ENCODE data around the gene PTPRJ. TPM values are rescaled to one million over a fixed set of nuclear protein-coding genes. Genes with fewer than 3 reads are reported as not detected.
"Not testable (repeated sequence)": the region's sequence is repeated elsewhere in the genome, so short reads cannot be mapped to it uniquely, and the experiment has no call there.

Gene PTPRJ
- total RNA-seq, 1 experiment from 2014 or later = 1.4 TPM

DNA sequence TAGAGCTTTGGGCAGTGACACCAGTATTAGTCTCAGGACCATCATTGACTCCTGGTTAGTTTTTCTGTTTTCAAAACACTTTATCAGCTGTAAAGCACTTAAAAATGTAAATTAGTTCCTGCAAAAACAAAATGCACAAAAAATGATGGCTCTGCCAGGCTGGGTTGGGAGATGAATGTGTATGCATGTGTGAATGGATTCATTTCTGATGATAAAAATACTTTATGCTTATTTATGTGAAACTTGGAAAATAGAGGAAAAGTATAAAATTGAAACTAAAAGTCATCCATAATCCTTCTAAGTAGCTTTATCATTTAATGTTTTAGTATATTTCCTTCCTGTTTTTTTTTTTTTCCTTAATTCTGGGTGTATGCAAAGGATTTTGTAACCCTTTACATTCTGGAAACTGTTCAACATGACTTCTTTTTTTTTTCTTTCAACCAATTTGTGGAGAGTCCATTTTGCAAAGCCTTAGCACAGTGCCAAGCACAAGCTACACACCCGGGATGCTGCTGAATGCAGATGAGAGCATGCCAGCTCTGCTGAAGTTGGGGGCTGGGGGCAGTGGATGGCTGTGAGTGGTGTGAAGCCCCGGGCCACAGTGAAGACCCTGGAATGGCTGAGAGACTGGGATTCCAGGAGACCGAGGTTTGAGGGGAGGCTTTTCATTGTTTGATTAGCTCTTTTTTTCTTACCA is 37.6 kb downstream of the PTPRJ start:
- DNase-seq (ENCODE audit: low read depth) = no peak

DNA sequence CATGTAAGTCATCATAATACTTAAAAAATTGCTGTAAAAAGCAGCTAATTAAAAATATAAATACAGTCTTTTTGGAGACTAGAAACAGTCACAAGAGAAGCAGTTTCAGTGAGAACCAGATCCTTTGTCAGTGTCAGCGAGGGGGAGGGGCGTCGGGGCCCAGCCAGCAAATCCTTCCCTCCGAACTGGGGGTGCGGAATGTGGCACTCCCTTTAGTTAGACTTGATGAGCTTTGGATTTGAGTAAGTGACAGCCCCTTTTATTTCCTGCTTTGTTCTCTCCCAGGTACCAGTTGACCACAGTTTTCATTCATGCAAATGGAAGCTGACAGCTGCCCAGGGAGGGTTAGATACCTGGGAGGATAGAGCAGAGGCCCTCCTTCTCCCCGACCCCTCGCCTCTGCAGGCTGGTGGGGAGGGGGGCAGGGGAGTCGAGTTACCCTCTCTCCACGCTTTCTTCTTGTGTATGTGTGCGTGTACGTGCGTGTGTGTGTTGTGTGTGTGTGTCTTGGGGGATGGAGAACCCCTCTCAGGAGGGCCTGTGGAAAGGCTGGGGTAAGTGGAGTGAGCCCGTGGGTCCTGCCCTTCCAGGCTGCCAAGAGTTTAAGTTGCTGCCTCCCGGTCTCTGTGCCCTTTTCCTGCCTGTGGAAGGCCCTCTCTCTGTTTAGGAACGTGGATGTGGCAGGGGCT is 38.3 kb downstream of the PTPRJ start:
- no peak for DNase-seq (ENCODE audit: low read depth)

DNA sequence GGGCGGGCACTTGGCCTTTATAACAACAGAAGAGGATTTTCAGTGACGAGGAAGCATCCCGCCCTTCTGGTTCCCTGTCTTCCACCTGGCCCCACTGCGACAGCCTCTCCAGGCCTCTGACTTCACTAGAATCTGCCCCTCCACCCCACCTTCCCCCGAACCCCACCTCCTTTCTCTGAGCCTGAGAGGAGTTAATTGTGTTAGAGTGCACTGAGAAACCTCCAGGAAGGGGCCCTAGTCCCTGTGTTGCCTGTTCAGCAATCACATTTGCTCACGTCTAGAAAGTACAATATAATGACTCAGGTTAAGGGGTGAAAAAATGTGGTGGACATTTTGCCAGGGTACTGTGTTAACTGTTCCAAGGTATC is 38.8 kb downstream of the PTPRJ start:
- no peak for DNase-seq (ENCODE audit: low read depth)

DNA sequence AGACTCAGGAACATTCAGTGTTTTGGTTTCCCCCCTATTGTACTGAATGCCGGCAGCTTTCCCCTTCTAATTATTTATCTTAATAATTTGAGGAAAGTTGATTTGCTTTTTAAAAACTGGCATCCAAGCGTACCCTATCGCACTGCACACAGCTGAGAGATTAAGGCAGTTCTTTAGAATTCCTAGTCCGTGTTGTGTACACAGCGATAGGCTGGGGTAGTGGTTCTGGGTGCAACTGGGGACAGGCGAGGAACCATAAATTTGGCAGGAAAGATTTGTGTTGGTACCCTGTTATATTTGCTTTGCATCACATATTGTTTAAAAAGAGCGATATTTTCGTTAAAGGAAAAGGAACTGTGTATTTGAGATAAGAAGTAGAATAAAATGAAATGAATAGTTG is 39.2 kb downstream of the PTPRJ start:
- DNase-seq (ENCODE audit: low read depth) = no peak

DNA sequence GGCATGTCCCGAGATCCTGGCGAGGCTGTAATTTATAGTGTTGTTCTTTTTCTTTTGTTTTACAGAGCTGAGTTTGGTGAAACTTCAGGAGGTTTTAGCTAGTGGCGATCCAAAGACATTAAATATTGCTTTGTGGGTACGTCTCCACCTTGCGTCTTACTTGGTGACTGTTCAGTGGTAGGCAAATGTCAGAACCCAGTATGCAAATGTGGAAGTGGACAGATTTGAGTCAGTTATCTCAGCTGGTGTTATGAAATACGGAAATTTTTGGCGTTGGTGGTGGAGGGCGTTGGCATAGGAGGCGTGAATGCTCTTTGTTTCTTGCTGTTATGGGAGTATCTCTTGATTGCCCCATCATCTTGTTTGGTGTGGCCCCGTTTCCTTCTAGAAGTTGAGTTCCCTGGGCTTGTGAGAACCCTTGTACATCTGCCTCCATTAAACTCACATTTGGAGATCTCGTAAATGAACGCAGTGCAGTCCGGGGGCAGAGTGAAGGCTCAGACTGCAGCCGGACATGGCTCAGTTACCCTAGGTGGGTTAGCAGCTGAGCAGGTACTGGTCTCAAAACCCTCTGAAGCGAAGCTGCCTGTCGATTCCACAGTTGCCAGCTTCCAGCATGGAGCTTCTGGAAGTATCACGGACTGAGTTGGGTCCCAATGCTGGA is 39.9 kb downstream of the PTPRJ start:
- no peak for DNase-seq (ENCODE audit: low read depth)

DNA sequence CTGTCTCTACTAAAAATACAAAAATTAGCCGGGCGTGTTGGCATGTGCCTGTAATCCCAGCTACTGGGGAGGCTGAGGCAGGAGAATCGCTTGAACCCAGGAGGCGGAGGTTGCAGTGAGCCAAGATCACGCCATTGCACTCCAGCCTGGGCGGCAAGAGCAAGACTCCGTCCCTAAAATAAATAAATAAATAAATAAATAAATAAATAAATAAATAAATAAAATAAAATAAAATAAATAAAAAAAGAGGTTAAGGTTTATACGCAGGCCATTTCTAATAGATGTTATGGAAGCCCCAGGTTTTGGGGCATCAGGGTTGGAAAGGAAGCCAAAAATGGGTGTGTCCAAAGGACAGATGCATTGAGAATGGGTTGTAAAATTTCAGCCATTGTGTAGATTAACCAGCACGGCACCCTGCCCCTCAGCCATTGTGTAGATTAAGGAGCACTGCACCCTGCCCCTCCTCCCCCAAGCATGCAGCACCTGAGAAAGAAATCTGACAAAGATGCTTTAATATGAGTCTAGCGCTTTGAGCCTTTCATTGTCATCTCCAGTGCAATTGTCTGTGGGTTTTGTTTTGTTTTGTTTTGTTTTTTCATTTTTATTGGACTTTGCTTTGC is 41.0 kb downstream of the PTPRJ start:
- DNase-seq (ENCODE audit: low read depth) = not testable (repeated sequence)

DNA sequence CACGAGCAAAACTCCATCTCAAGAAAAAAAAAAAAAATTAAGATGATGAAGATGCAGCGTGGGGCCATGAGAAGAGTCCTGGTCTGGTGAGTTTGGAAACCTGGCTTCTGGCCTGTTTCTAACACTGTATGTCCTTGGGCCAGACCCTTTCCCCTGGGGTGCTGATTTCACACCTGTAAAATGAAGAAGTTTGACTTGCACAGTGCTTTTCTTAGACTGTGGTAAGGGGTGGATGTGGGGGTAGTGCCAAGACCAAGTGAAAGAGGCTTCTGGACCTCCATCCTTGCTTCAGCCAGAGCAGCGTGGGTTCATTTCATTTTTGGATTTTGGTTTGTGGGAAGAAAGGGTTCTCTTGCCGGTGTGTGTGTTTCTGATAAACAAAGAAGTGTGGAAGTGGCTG is 42.1 kb downstream of the PTPRJ start:
- DNase-seq (ENCODE audit: low read depth) = no peak

DNA sequence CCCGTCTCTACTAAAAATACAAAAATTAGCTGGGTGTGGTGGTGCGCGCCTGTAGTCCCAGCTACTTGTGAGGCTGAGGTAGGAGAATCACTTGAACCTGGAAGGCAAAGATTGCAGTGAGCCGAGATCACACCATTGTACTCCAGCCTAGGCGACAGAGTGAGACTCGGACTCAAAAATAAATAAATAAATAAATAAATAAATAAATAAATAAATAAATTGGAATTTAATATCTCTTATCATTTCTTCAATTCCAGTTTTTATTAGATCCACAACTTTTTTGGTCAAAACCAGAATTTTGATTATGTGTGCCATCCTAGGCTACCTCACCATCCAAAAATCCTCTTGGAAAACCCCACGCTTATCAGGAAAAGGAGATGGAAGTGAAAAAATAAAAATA is 43.2 kb downstream of the PTPRJ start:
- not testable (repeated sequence) for DNase-seq (ENCODE audit: low read depth)

DNA sequence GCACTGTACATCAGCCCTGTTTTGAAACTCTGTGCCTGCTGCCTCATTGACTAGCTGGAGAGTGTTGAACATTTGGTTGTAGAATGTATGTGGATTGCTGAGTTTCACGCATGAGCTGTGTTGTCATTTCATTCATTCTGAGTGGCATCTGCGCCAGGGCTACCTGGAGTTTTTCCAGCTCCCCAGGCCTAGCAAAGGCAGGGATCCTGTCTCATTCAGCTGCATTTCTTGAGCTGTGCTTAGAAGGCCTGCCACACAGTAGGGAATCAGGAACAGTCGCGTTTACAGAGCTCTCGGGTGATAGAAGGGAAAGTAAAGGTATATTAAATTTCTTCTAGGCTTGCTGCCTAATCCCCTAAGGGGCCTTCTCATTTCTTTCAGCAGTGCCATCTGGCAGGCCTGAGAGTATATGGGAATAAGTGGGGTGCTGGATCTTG is 44.3 kb downstream of the PTPRJ start:
- DNase-seq (ENCODE audit: low read depth) = no peak

DNA sequence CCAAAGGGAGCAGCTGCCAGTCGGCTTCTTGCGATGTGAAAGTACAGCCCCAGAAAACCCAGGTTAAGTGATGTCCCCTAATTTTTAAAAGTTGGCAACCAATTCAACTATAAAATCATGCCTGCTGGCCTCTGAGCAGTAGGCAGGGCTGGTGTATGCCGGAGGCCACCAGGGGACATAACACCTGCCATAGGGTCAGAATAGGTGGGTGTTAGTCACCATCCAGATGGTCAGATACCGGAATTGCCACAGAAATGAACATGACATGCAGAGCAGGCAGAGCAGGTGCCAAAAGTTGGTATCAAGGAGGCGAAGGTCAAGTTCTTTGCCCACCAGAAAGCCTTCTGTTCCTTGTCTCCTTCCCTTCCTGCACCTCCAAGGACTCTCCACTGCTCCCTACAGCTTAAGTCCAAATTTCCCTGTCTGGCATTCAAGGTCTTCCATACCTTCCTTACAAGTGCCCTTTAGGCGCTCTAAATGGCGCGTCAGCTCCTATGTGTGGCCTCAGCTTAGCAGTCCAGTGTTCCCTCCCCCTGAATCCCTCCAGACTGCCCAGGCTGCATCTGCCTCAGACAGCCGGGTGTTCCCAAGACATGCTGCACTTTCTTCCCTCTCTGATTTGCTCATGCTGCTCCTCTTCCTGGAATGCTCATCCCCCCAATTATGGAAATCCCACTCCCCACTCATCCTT is 45.1 kb downstream of the PTPRJ start:
- DNase-seq (ENCODE audit: low read depth) = no peak

DNA sequence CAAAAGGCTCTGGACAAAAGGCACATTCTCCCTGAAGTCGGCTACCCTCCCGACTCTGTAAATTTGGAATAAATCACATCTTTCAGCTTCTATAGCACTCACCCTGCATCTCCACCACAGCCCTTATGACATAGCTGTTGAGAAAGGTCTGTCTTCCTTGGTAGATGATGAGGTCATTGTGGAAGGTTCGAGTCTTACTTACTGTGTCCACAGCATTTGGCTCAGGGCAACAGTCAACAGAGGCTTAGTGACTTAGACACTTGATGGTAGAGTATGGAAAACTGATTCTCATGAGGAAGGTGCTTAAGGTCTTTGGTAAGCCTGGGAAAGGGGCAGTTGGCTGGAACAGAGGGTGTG is 45.6 kb downstream of the PTPRJ start:
- no peak for DNase-seq (ENCODE audit: low read depth)

DNA sequence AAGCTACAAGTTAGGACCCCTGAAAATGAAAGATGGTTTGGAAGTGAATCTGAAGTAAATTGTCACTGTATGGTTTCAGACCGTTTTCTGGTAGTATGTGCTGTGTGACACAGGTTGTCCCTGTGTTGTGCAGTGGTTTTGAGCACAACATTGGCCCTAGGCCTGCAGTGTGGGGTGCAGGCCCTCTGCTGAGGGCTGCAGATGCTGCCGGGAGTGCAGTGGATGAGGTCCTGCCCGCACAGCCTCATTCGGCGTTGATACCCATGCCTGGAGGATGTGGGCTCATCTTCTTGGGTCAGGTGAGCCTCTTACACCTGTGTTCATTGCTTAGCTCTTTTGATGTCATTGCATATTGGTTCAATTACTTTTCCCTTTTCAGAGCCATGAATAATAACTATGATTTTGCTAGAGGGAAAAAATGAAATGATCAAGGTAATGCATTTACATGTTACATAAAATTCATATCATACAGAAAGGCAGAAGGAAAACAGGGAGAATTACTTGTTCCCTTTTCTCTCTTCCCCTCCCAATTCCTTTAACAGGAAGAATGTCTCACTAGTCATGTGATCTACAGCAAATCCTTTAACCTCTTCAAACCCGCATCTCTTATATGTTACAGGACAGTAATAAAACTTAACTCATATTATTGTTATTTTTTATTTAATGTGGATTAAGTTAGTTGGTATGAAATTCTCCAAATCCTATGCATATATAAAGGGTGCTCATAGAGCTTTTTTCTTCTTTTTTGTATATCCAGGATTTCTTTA is 48.7 kb downstream of the PTPRJ start:
- no peak for DNase-seq (ENCODE audit: low read depth)

DNA sequence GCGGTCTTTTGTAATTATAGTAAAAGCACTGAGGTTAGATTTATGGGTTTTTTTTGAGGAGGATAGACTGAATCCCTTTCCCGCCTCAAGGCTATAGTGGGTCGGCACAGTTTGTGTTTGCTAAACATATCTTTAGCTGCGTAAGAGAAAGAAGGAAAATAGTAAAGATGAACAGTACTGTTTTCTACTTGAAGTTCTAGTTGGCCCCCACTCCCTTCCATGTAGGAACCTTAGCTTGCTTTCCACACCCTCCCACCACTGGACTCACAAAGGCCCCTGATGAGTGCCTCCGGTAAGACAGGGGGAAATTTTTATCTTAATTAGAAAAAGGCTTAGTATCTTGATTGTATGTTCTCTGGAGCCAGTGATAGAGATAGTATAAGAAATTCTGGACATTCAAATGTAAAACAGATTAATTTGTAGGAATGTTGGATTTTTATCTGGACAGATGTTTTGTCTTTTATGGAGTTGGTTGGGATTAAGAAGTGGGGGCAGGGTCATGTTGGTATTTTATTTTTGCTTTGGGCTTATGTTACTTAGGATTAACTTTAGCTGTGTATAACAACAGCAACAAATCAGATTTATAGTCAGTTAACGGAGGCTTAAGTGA is 49.4 kb downstream of the PTPRJ start:
- DNase-seq (ENCODE audit: low read depth) = no peak

DNA sequence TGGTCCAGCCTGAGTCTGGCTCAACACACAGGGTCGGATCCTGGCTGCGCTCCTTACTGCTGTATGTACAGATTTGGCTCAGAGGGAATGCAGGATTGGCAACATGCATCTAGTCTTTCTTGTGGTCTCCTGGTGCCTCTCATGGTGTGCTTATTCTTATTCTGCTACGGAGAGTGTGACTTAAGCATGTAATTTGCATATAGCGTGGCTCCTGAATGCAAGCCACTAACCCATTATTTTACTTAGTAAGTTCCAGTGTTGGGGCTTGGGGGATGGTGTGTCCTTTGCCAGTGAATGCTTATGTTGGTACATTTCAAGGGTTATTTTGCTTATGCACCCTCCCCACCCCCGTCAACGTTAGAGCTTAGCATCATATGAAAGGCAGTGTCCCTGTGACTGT is 51.2 kb downstream of the PTPRJ start:
- no peak for DNase-seq (ENCODE audit: low read depth)

DNA sequence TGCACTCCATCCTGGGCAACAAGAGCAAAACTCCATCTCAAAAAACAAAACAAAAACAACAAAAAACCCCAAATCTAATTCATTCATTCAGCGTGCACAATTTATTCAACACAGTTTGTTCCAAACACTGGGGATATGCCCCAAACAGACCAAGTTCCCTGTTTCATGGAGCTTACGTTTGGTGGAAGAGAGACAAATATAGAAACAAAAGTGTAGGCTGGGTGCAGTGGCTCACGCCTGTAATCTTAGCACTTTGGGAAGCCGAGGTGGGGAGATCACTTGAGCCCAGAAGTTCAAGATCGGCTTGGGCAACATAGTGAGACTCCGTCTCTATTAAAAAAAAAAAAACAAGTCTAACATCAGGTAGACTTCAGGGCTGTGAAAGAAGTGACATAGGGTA is 52.4 kb downstream of the PTPRJ start:
- DNase-seq (ENCODE audit: low read depth) = no peak

DNA sequence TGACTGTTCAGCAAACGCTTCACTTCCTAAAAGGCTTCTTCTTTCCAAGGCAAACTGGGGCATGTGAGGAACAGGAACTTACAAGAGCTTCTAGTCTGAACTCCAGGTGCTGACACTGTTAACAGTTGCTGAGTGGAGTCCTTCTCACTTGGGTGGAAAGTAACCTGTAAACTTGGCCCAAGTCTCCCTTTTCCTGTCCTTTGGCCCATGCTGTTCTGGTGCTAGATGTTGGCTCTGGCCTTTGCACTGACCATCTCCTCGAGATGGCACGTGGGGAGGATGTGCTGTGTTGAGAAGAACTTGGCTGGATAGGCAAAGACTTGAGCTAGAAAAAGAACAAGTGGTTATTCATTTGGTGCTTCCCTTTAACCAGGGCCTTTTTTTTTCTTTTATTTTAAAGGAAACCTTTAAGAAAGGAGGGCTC is 53.6 kb downstream of the PTPRJ start:
- DNase-seq (ENCODE audit: low read depth) = no peak

DNA sequence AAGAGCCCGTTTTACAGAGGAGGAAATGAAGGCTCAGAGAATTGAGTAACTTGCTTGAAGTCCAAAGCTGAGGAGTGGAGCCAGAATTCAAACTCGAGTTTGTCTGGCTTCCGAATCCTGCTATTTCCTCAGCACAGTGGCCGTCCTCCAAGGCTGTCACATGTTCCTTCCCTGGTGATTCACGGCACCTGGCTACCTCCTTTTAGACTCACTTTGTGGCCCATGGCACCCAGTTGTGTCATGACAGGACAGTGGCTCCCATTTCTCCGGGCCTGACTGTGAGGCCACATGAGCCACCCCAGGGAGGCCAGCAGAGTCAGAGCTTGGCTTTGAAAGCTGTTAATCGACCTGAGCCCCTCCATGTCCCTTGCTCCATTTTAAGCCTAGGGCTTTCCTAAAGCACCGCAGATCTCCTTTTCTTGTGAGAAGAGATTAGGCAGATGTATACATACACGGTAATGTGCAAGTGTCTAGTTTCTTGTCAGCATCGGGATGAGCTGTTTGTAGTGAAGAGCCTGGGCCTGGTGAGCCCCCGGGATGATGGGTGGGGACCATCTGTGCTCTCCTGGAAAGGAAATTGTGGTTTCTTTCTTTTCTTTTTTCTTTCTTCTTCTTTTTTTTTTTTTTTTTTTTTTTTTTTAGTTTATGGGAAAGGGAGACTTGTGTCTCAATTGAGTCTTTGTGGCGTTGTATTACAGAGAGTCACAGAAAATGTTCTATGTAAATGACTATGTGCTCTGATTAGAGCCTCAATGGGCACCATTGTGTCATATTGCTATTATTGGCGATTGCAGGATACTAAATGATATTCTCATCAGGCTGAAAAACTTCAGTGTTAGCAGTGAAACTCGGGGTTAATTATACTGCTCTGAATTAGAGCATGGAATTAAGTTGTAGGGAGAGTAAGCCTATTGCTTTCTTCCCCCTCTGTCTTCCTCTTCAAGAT is 54.8 kb downstream of the PTPRJ start:
- DNase-seq (ENCODE audit: low read depth) = no peak

DNA sequence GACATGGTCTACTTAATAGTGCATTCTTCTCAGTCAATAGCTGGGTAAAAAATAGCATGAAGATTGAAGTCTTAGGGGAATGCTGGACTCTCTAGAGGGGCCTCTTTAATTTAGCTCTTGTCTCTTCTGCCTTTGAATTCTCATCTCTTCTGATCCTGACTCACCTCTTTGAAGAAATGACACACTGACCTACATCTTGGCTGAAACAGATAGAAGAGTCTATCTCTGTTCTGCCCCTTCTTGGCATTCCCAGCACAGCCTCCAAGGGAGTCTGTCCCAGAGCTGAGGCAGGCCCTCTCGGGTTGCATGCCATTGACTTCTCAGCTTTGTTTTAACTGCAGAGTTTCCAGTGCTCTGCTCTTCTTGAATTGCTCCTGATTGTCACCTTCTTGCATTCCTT is 55.7 kb downstream of the PTPRJ start:
- no peak for DNase-seq (ENCODE audit: low read depth)

DNA sequence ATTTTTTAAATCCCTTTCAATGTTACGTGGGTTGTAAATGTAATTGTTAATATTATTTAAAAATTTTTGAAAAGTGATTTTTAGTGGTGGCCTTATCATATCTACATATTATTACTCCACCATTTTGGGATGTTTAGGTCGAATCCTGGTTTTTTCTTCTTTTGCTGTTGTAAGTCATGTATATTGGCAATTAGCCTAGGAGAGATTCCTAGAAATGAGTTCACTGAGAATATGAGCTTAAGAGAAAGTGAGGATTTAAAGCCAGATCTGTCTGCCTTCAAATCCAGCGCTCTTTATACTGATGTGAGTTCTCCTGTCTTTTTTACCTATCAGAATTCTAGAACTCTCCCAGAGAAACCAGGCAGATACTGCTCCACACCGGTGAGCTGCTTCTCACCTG is 56.1 kb downstream of the PTPRJ start:
- DNase-seq (ENCODE audit: low read depth) = no peak
